ENCODE results near the gene MAPT. TPM values are rescaled to one million over a fixed set of nuclear protein-coding genes. Genes with fewer than 3 reads are reported as not detected.

The MAPT gene
- total RNA-seq, 6 experiments from 2014 or later, result 0.11 to 0.43 (median 0.26) TPM

DNA sequence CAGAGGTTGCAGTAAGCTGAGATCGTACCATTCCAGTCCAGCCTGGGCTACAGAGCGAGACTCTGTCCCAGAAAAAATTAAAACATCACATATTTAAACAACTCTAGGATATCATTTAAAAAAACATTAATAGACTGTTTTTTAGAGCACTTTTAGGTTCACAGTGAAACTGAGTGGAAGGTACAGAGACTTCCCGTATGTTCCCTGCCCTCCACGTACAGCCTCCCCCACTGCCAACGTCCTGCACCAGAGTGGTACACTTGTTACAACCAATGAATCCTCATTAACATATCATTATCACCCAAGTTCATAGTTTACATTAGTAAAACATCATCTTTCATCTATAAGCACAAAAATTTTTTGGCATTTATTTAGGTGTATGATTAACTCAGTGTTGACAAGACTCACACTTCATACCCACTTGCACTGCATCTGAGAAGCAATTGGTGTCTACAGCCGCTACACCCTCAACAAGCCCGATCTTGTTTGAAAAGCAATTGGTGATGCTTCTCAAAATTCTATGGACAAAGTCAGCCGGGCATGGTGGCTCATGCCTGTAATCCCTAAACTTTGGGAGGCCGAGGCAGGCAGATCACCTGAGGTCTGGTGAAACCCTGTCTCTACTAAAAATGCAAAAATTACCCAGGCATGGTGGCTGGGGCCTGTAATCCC lies 64.8 kb downstream of the MAPT start:
- no peaks in the 10 kb centered on the region for H3K36me3 Mint-ChIP-seq (ENCODE audit: low read depth)
- H3K4me3 Mint-ChIP-seq, result no peak overlapping the region
- peaks cover 5% of the 10 kb centered on the region; the same call in 1 of the 2 replicates for H3K4me1 Mint-ChIP-seq (ENCODE audit: low read depth)
- H3K9me3 Mint-ChIP-seq, result no peaks in the 10 kb centered on the region
- H3K27ac Mint-ChIP-seq, result no peak overlapping the region
- DNase-seq, result no peak
- TF ChIP-seq, protein P1, sequence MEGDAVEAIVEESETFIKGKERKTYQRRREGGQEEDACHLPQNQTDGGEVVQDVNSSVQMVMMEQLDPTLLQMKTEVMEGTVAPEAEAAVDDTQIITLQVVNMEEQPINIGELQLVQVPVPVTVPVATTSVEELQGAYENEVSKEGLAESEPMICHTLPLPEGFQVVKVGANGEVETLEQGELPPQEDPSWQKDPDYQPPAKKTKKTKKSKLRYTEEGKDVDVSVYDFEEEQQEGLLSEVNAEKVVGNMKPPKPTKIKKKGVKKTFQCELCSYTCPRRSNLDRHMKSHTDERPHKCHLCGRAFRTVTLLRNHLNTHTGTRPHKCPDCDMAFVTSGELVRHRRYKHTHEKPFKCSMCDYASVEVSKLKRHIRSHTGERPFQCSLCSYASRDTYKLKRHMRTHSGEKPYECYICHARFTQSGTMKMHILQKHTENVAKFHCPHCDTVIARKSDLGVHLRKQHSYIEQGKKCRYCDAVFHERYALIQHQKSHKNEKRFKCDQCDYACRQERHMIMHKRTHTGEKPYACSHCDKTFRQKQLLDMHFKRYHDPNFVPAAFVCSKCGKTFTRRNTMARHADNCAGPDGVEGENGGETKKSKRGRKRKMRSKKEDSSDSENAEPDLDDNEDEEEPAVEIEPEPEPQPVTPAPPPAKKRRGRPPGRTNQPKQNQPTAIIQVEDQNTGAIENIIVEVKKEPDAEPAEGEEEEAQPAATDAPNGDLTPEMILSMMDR (IDR thresholded peaks at IDR 0.05), result no peak
- peaks cover 33% of the 10 kb centered on the region for H3K27me3 Mint-ChIP-seq (ENCODE audit: insufficient read depth)

- no peaks in the 10 kb centered on the region for H3K9me3 Mint-ChIP-seq
- no peak overlapping the region for H3K27ac Mint-ChIP-seq
- peaks cover 1% of the 10 kb centered on the region; the same call in 1 of the 2 replicates for H3K4me1 Mint-ChIP-seq (ENCODE audit: low read depth)
- H3K36me3 Mint-ChIP-seq (ENCODE audit: low read depth), result no peaks in the 10 kb centered on the region
- H3K4me3 Mint-ChIP-seq, result no peak overlapping the region
- peaks cover 33% of the 10 kb centered on the region for H3K27me3 Mint-ChIP-seq (ENCODE audit: insufficient read depth)
- DNase-seq, result no peak
- TF ChIP-seq, protein P1 (IDR thresholded peaks at IDR 0.05), result no peak
Observed at GRCh38 chr17:45960311-45960710, 66.0 kb downstream of the MAPT start.

DNA sequence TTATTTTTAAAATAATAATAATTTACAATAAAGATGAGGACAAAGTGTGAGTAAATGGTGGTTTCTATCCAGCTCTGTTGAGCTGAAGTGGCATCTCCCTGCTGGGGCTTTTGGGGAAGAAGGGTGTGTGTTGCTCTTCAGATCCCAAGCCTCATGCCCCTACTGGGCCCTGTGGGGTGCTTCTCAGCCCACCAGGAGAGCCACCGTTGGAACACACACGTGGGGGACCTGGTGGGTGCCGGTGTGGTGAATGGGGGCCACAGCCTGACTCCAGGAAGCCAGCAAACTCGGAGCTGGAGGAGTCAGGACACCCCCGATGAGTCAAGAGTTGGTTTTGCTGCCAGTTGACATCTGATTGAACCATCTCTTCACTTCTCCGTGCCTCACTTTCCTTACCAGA lies 66.9 kb downstream of the MAPT start:
- peaks cover 34% of the 10 kb centered on the region for H3K27me3 Mint-ChIP-seq (ENCODE audit: insufficient read depth)
- TF ChIP-seq, protein P1 (IDR thresholded peaks at IDR 0.05), result no peak
- H3K9me3 Mint-ChIP-seq, result no peaks in the 10 kb centered on the region
- no peak for DNase-seq
- H3K4me3 Mint-ChIP-seq, result no peak overlapping the region
- H3K27ac Mint-ChIP-seq, result no peak overlapping the region
- H3K4me1 Mint-ChIP-seq (ENCODE audit: low read depth), result no peaks in the 10 kb centered on the region
- no peaks in the 10 kb centered on the region for H3K36me3 Mint-ChIP-seq (ENCODE audit: low read depth)

DNA sequence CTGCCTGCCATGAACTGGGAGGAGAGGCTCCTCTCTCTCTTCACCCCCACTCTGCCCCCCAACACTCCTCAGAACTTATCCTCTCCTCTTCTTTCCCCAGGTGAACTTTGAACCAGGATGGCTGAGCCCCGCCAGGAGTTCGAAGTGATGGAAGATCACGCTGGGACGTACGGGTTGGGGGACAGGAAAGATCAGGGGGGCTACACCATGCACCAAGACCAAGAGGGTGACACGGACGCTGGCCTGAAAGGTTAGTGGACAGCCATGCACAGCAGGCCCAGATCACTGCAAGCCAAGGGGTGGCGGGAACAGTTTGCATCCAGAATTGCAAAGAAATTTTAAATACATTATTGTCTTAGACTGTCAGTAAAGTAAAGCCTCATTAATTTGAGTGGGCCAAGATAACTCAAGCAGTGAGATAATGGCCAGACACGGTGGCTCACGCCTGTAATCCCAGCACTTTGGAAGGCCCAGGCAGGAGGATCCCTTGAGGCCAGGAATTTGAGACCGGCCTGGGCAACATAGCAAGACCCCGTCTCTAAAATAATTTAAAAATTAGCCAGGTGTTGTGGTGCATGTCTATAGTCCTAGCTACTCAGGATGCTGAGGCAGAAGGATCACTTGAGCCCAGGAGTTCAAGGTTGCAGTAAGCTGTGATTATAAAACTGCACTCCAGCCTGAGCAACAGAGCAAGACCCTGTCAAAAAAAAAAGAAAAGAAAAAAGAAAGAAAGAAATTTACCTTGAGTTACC lies 68.0 kb downstream of the MAPT start:
- H3K9me3 Mint-ChIP-seq, result no peaks in the 10 kb centered on the region
- TF ChIP-seq, protein P1 (IDR thresholded peaks at IDR 0.05), result no peak
- DNase-seq, result no peak
- H3K4me1 Mint-ChIP-seq (ENCODE audit: low read depth), result no peaks in the 10 kb centered on the region
- H3K4me3 Mint-ChIP-seq, result no peak overlapping the region
- H3K27ac Mint-ChIP-seq, result no peak overlapping the region
- H3K27me3 Mint-ChIP-seq (ENCODE audit: insufficient read depth), result peaks cover 41% of the 10 kb centered on the region
- no peaks in the 10 kb centered on the region for H3K36me3 Mint-ChIP-seq (ENCODE audit: low read depth)

- H3K4me3 Mint-ChIP-seq, result no peak overlapping the region
- H3K36me3 Mint-ChIP-seq (ENCODE audit: low read depth), result no peaks in the 10 kb centered on the region
- no peak for DNase-seq
- no peaks in the 10 kb centered on the region for H3K9me3 Mint-ChIP-seq
- H3K4me1 Mint-ChIP-seq (ENCODE audit: low read depth), result no peaks in the 10 kb centered on the region
- H3K27me3 Mint-ChIP-seq (ENCODE audit: insufficient read depth), result peaks cover 47% of the 10 kb centered on the region
- TF ChIP-seq, protein P1 (IDR thresholded peaks at IDR 0.05), result no peak
- no peak overlapping the region for H3K27ac Mint-ChIP-seq
Observed at GRCh38 chr17:45963283-45963682, 68.9 kb downstream of the MAPT start.
